Stimulated activated naive CD8-positive, alpha-beta T cell treated with anti-CD3 and anti-CD28 coated beads, Interleukin-15, Interleukin-2, amounts not matched to agents 100 U/mL and 50 U/mL, for 24 hours (primary cell): ENCODE data around the gene KCNH6.

Experiments
- ATAC-seq: fragments of 150-1000 bp; cut with Tn5 transposase; one replicate; pipeline ENCODE4 v1.10.0; 2021
- DNase-seq: peaks from one replicate; pipeline ENCODE4 v3.0.0; 2021

KCNH6 gene

GRCh38 chr17:63523253-63523855, at the start of gene KCNH6:
TSS of gene KCNH6 (plus strand) at chr17:63523358. CDS start at chr17:63523414, 56 bp downstream.
- ATAC-seq, result no peak

GRCh38 chr17:63474174-63474573, 49.0 kb upstream of the KCNH6 start:
- no peak for ATAC-seq
- no peak for DNase-seq

More at GRCh38 chr17:63523253-63523855, at the start of gene KCNH6:
- DNase-seq, result no peak

- ATAC-seq, result no peak
- no peak for DNase-seq
Observed at GRCh38 chr17:63474586-63475460, 48.3 kb upstream of the KCNH6 start.

- ATAC-seq (no peak), DNase-seq (no peak)
Observed at GRCh38 chr17:63475491-63476412, 47.4 kb upstream of the KCNH6 start.

- no peak for ATAC-seq
- peak; percentile 13 for DNase-seq
Observed at GRCh38 chr17:63476459-63476853, 46.7 kb upstream of the KCNH6 start.

GRCh38 chr17:63476854-63477479, 46.2 kb upstream of the KCNH6 start, which contains the start of gene ACE:
TSS of gene ACE (plus strand) at chr17:63477061. CDS start at chr17:63477095, 34 bp downstream.
- peak; percentile 30 for ATAC-seq
- DNase-seq, result peak; percentile 47

GRCh38 chr17:63477480-63478440, 45.4 kb upstream of the KCNH6 start:
- ATAC-seq, result no peak
- DNase-seq, result no peak

GRCh38 chr17:63478814-63479494, 44.2 kb upstream of the KCNH6 start:
- ATAC-seq (peak; percentile 79), DNase-seq (peak; percentile 84)

GRCh38 chr17:63479495-63480184, 43.5 kb upstream of the KCNH6 start:
- ATAC-seq (no peak), DNase-seq (no peak)

GRCh38 chr17:63480192-63480784, 42.9 kb upstream of the KCNH6 start:
- DNase-seq (no peak), ATAC-seq (no peak)

- DNase-seq, result no peak
- ATAC-seq, result no peak
Observed at GRCh38 chr17:63480826-63481487, 42.2 kb upstream of the KCNH6 start.

- no peak for DNase-seq
- ATAC-seq, result no peak
Observed at GRCh38 chr17:63481488-63481870, 41.7 kb upstream of the KCNH6 start.

- ATAC-seq, result no peak
- no peak for DNase-seq
Observed at GRCh38 chr17:63482509-63482908, 40.6 kb upstream of the KCNH6 start.

- no peak for DNase-seq
- no peak for ATAC-seq
Observed at GRCh38 chr17:63483038-63483437, 40.1 kb upstream of the KCNH6 start.

GRCh38 chr17:63483655-63484575, 39.2 kb upstream of the KCNH6 start:
- ATAC-seq, result no peak
- no peak for DNase-seq

- no peak for DNase-seq
- no peak for ATAC-seq
Observed at GRCh38 chr17:63486317-63487013, 36.7 kb upstream of the KCNH6 start.

- DNase-seq (no peak), ATAC-seq (no peak)
Observed at GRCh38 chr17:63487014-63487339, 36.2 kb upstream of the KCNH6 start.
